RPMI7951 (cell line): ENCODE data around the gene SLC39A7. TPM values are rescaled to one million over a fixed set of nuclear protein-coding genes. Genes with fewer than 3 reads are reported as not detected.

Experiments used
- DNase-seq: peaks from one replicate; pipeline ENCODE4 v3.0.0-alpha.2; 2012; ENCODE audit warnings: low read depth
- total RNA-seq: library from RNA; depleted of rRNA; stranded (reverse); fragments of >200 nt; shearing (Covaris generic); gene quantifications from 2 replicates; pipeline ENCODE4 v1.2.3, GENCODE V29; 2014; rRNA removed

SLC39A7 gene
- total RNA-seq, 1 experiment from 2014 or later: 58.0 TPM

- no peak for DNase-seq
Measured at GRCh38 chr6:33236852-33237251, 36.2 kb downstream of the SLC39A7 start.

- no peak for DNase-seq
Measured at GRCh38 chr6:33237741-33238140, 37.1 kb downstream of the SLC39A7 start.

GRCh38 chr6:33241968-33242367 lies 41.3 kb downstream of the SLC39A7 start:
- DNase-seq: no peak

GRCh38 chr6:33243476-33243875 lies 42.8 kb downstream of the SLC39A7 start:
- no peak for DNase-seq

GRCh38 chr6:33247977-33248642 lies 47.4 kb downstream of the SLC39A7 start:
- peak; percentile 81 for DNase-seq

- DNase-seq: peak; percentile 57
Measured at GRCh38 chr6:33248643-33248931, 47.9 kb downstream of the SLC39A7 start.

GRCh38 chr6:33248932-33249731 lies 48.5 kb downstream of the SLC39A7 start:
- peak; percentile 100 for DNase-seq

- DNase-seq: peak; percentile 95
Measured at GRCh38 chr6:33249732-33250630, 49.3 kb downstream of the SLC39A7 start.

GRCh38 chr6:33250731-33251130 lies 50.1 kb downstream of the SLC39A7 start:
- DNase-seq: no peak

- peak; percentile 18 for DNase-seq
Measured at GRCh38 chr6:33251395-33252012, 50.8 kb downstream of the SLC39A7 start.

GRCh38 chr6:33252759-33253158 lies 52.1 kb downstream of the SLC39A7 start:
- DNase-seq: peak; percentile 30

Other genes starting within 250 kb of the SLC39A7 start
- 10.1 and 10.9 TPM in 2 replicates for gene HLA-DMA, start 247.8 kb upstream of the SLC39A7 start, total RNA-seq
- 77.5 and 82.1 TPM in 2 replicates for gene BRD2, start 232.3 kb upstream of the SLC39A7 start, total RNA-seq
- gene HLA-DOA, start 191.3 kb upstream of the SLC39A7 start, total RNA-seq: under 0.01 TPM in 1 of 2 replicates, not detected in the other
- gene HLA-DPA1, start 127.2 kb upstream of the SLC39A7 start, total RNA-seq: 4.4 and 10.0 TPM in 2 replicates
- 29.6 and 35.4 TPM in 2 replicates for gene HLA-DPB1, start 124.9 kb upstream of the SLC39A7 start, total RNA-seq
- 0.12 TPM in 1 of 2 replicates, not detected in the other for gene COL11A2, start 8.4 kb upstream of the SLC39A7 start, total RNA-seq
- gene RXRB, start 202 bp upstream of the SLC39A7 start, total RNA-seq: 14.4 and 15.4 TPM in 2 replicates
- gene HSD17B8, start 3.8 kb downstream of the SLC39A7 start, total RNA-seq: 3.2 and 3.4 TPM in 2 replicates
- gene RING1, start 7.6 kb downstream of the SLC39A7 start, total RNA-seq: 26.6 and 30.0 TPM in 2 replicates
- gene VPS52, start 71.0 kb downstream of the SLC39A7 start, total RNA-seq: 30.7 and 43.1 TPM in 2 replicates
- gene RPS18, start 71.2 kb downstream of the SLC39A7 start, total RNA-seq: 3,254 and 3,442 TPM in 2 replicates
- 2.0 TPM in 2 replicates for gene B3GALT4, start 76.3 kb downstream of the SLC39A7 start, total RNA-seq
- 106 and 109 TPM in 2 replicates for gene WDR46, start 88.4 kb downstream of the SLC39A7 start, total RNA-seq
- gene PFDN6, start 88.7 kb downstream of the SLC39A7 start, total RNA-seq: 76.7 and 134 TPM in 2 replicates
- 24.3 and 27.5 TPM in 2 replicates for gene RGL2, start 98.1 kb downstream of the SLC39A7 start, total RNA-seq
- gene TAPBP, start 113.2 kb downstream of the SLC39A7 start, total RNA-seq: 77.1 and 79.9 TPM in 2 replicates
- 10.7 TPM in 2 replicates for gene ZBTB22, start 116.9 kb downstream of the SLC39A7 start, total RNA-seq
- 51.8 and 54.8 TPM in 2 replicates for gene DAXX, start 122.1 kb downstream of the SLC39A7 start, total RNA-seq
- 125 and 128 TPM in 2 replicates for gene KIFC1, start 191.0 kb downstream of the SLC39A7 start, total RNA-seq
- gene PHF1, start 210.1 kb downstream of the SLC39A7 start, total RNA-seq: 23.2 and 23.5 TPM in 2 replicates
- gene CUTA, start 217.2 kb downstream of the SLC39A7 start, total RNA-seq: 250 and 282 TPM in 2 replicates
- 1.4 and 2.4 TPM in 2 replicates for gene SYNGAP1, start 219.2 kb downstream of the SLC39A7 start, total RNA-seq